IPS-18a (cell line): Measurements from ENCODE around the gene IGFBP7.

ENCODE experiments used
- H3K27ac ChIP-seq: one replicate; pipeline ENCODE4 v1.5.1; 2013; ENCODE audit warnings: low read length
- H3K27me3 ChIP-seq: one replicate; pipeline ENCODE4 v1.6.1; 2013; ENCODE audit warnings: mild to moderate bottlenecking, low read length; ENCODE audit not compliant: control insufficient read depth, insufficient read depth
- H3K36me3 ChIP-seq: one replicate; pipeline ENCODE4 v1.6.1; 2013; ENCODE audit warnings: low read depth, low read length; ENCODE audit not compliant: control insufficient read depth
- H3K4me1 ChIP-seq: one replicate; pipeline ENCODE4 v1.6.1; 2013; ENCODE audit warnings: low read depth, low read length; ENCODE audit not compliant: control insufficient read depth
- H3K4me3 ChIP-seq: one replicate; pipeline ENCODE4 v1.5.1; 2013; ENCODE audit warnings: low read length
- H3K9ac ChIP-seq: one replicate; pipeline ENCODE4 v1.6.1; 2013; ENCODE audit warnings: mild to moderate bottlenecking, low read length, moderate library complexity
- H3K9me3 ChIP-seq: one replicate; pipeline ENCODE4 v1.6.1; 2013; ENCODE audit warnings: low read depth, low read length; ENCODE audit not compliant: control insufficient read depth

Gene IGFBP7

GRCh38 chr4:57078685-57079521, 31.3 kb downstream of the IGFBP7 start:
- Histone ChIP-seq H3K4me1 (peaks cover 17% of the 10 kb centered on the region), H3K9ac (no peak overlapping the region), H3K27me3 (no peaks in the 10 kb centered on the region), H3K4me3 (no peak overlapping the region), H3K36me3 (no peaks in the 10 kb centered on the region), H3K9me3 (no peaks in the 10 kb centered on the region), H3K27ac (no peak overlapping the region)

- no peak overlapping the region for H3K27ac ChIP-seq
- no peaks in the 10 kb centered on the region for H3K27me3 ChIP-seq
- H3K4me1 ChIP-seq: peaks cover 17% of the 10 kb centered on the region
- no peak overlapping the region for H3K4me3 ChIP-seq
- no peaks in the 10 kb centered on the region for H3K9me3 ChIP-seq
- no peak overlapping the region for H3K9ac ChIP-seq
- H3K36me3 ChIP-seq: no peaks in the 10 kb centered on the region
Measured at GRCh38 chr4:57077550-57078343, 32.4 kb downstream of the IGFBP7 start.

DNA sequence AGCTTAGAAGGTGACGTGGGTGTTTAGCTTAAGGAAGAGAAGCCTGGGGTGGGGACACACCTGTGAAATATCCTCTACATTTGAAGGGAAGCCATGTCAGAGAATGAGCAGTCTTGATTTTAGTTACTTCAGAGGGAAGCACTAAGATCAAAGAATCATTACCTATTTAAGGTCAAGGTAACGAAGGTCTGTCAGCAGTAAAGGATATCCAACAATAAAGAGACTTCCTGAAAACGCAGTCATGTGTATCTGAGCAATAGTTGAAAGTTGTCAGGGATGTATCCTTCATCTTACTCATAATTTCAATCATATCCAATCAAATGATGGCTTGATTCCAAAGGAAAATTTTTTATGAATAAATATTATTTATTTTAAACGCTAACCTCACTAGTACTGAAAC, 33.5 kb downstream of the IGFBP7 start:
- H3K36me3 ChIP-seq: no peaks in the 10 kb centered on the region
- no peaks in the 10 kb centered on the region for H3K9me3 ChIP-seq
- H3K9ac ChIP-seq: no peak overlapping the region
- no peak overlapping the region for H3K27ac ChIP-seq
- no peak overlapping the region for H3K4me3 ChIP-seq
- H3K27me3 ChIP-seq: no peaks in the 10 kb centered on the region
- peaks cover 17% of the 10 kb centered on the region for H3K4me1 ChIP-seq

DNA sequence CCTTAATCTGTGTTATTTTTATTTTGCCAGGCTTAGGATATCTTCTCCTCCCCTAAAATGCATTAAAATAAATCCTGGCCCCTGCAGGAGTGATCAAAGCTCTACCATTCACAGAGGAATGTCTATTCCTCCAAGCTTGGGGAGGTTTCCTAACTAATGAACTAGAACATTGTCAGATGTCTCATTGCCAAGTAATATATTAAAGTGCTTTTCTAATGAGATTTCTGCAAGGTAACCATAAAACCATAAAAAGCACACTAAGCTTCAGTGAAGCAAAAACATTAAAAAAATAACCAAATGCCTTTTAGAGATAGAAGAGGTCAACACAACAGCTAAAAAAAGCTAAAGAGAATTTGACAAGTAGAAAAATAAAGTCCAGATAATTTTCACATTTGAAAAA, 34.8 kb downstream of the IGFBP7 start:
- Histone ChIP-seq H3K27ac (no peak overlapping the region), H3K4me1 (peaks cover 17% of the 10 kb centered on the region), H3K4me3 (no peak overlapping the region), H3K9ac (no peak overlapping the region), H3K27me3 (no peaks in the 10 kb centered on the region), H3K36me3 (no peaks in the 10 kb centered on the region), H3K9me3 (no peaks in the 10 kb centered on the region)

DNA sequence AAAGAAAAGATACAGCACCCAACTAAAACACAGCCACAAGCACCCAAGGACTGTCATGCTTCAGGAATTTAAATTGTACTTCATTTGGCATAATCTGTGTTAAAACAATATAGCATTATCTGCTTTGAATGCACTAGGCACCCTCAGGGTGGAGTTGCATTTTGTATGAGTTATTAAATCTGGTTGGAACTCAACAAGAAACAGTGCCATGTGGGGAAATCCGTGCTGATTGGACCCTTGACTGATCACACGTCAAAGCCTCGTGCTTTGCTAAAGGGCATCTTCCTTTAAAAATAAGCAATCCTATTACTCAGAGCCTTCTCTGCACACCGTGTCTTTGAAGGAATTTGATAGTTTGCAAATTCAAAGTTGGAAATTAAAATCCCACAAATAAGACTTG, 35.4 kb downstream of the IGFBP7 start:
- no peak overlapping the region for H3K9ac ChIP-seq
- no peaks in the 10 kb centered on the region for H3K9me3 ChIP-seq
- peaks cover 17% of the 10 kb centered on the region for H3K4me1 ChIP-seq
- no peak overlapping the region for H3K4me3 ChIP-seq
- H3K27me3 ChIP-seq: no peaks in the 10 kb centered on the region
- H3K36me3 ChIP-seq: no peaks in the 10 kb centered on the region
- H3K27ac ChIP-seq: no peak overlapping the region

DNA sequence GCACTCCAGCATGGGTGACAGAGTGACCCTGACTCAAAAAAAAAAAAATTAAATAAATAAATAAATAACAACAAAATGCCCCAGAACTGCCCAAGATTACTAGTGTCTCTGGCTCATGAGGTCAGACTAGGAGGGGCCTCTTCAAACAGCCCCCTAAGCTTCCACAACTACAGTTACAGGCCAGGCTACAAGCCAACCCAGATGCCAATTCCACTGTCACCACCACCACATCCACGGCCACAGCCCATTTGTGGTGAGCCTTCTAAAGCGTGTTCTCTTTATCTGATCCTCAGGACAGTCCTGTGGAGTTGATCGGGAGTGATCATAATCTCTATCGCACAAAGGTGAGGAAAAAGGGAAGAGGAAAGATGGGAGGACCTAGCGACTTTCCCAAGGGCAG, 36.6 kb downstream of the IGFBP7 start:
- Histone ChIP-seq H3K9ac (no peak overlapping the region), H3K4me1 (peaks cover 7% of the 10 kb centered on the region), H3K27me3 (no peaks in the 10 kb centered on the region), H3K36me3 (no peaks in the 10 kb centered on the region), H3K9me3 (no peaks in the 10 kb centered on the region), H3K4me3 (no peak overlapping the region), H3K27ac (no peak overlapping the region)

DNA sequence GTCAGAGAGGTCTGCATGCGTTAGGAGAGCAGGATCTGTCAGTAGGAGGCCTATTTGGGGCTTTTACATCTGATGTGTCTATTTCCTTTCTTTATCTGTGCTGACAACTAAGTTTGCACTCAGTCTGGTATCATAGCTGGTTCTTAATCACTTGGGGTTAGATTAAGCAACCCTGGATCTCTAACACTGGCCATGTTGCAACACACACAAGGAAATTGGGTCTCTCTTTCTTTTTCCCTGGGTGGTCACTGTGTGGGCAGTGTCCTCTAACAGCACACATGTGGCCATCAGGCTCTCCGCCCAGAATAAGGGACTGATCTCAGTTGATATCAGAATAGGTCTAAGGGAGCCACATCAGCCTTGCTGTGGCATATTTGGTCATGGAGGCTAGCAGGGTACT, 38.9 kb downstream of the IGFBP7 start:
- Histone ChIP-seq H3K27me3 (no peaks in the 10 kb centered on the region), H3K36me3 (no peaks in the 10 kb centered on the region)

DNA sequence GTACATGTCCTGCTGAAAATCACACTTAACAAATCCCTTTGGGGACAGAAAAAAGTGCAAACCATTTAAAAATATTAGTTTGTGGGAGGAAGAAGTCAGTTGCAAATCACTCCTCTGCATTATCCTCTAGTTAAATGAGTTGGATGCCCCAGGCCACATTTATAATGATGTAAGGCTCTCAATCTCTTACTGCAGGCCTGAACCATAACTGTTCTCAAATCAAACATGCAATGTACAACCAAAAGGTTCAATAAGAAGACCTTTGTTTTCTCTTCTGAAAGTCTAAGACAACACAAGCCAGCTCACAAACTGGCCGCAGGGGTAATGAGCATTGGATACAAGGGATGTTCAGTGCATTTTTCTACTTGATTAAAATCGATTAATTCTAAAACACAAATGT, 39.7 kb downstream of the IGFBP7 start:
- Histone ChIP-seq H3K4me1 (no peaks in the 10 kb centered on the region), H3K4me3 (no peak overlapping the region), H3K27ac (no peak overlapping the region)

More for the DNA sequence above, 38.9 kb downstream of the IGFBP7 start:
- Histone ChIP-seq H3K4me1 (no peaks in the 10 kb centered on the region), H3K9me3 (no peaks in the 10 kb centered on the region), H3K4me3 (no peak overlapping the region), H3K9ac (no peak overlapping the region), H3K27ac (no peak overlapping the region)

DNA sequence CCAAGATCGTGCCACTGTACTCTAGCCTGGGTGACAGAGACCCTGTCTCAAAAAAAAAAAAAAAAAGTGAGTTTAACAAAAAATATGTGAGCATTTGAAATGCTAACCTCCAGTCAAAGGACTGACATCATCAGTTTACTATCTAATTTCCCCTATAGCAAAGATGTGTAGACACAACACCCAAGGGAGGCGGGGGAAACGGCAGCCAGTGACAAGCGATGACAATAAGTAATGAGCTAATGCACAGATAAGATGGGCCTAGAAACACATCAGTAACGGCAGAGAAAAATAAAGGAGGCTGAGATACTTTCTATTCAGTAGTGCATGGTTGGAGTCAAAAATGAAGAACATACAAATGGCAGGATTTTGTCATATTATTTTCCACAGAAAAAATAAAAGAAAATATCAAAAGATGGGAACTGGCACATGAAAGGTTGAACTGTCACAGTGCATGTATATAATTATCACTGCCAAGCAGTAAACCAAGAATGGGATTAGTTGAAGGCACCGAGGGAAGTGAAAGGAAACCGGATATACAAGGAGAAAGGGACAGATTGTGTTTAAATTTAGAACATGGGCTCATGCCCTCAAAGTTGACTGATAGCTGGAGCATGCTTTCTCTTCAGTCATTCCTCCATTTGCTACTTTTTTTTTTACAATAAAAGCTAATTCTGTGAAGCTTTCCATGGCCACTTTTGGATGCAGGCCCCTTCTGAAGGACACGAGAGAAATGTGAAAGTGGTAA, 41.8 kb downstream of the IGFBP7 start:
- Histone ChIP-seq H3K4me1 (no peaks in the 10 kb centered on the region), H3K27me3 (no peaks in the 10 kb centered on the region), H3K4me3 (no peak overlapping the region), H3K36me3 (no peaks in the 10 kb centered on the region), H3K9ac (no peak overlapping the region), H3K27ac (no peak overlapping the region), H3K9me3 (no peaks in the 10 kb centered on the region)

More for the DNA sequence above, 39.7 kb downstream of the IGFBP7 start:
- Histone ChIP-seq H3K27me3 (no peaks in the 10 kb centered on the region), H3K36me3 (no peaks in the 10 kb centered on the region), H3K9ac (no peak overlapping the region), H3K9me3 (no peaks in the 10 kb centered on the region)

DNA sequence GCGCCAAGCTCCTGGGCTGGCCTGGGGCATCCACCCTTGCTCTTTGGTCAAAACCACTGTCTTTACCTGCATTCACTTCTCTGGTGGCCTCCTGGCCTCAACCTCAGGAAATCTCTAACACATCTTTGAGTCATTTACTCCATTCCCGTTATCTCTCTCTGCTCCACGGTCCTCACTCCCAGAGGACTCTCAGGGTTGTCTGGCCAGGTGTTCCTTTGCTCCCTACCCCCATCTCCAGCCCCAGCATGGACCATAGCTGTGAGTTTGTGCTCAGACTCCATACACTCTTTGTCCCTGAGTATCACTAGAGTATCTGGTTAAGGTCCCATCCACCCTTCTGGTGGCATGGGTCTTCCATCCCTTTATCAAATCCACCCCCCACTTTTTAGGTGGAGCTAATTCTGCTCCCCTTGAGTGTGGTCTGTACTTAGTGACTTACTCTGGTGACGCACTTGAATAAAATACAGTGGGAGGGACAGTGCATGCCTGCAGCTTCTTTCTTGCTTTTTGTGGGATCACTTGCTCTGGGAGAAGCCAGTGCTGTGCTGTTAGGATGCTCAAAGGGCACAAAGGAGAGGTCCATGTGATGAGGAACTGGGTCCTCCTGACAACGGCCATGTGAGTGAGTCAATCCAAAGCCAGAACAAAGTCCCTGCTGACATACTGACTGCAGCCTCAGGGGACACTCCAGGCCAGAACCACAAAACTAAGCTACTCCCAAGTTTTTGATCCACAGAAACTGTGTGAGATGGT, 44.3 kb downstream of the IGFBP7 start:
- no peak overlapping the region for H3K4me3 ChIP-seq

More for the DNA sequence above, 44.3 kb downstream of the IGFBP7 start:
- H3K9ac ChIP-seq: no peak overlapping the region
- no peaks in the 10 kb centered on the region for H3K36me3 ChIP-seq
- H3K27ac ChIP-seq: no peak overlapping the region
- no peaks in the 10 kb centered on the region for H3K9me3 ChIP-seq
- no peaks in the 10 kb centered on the region for H3K27me3 ChIP-seq
- H3K4me1 ChIP-seq: no peaks in the 10 kb centered on the region
